Choroid plexus epithelial cell (primary cell): Measurements from ENCODE around the gene ASTN2.
A peak's percentile ranks its signal among the peaks of the same experiment; 100 is the strongest.

Experiments
- DNase-seq: peaks from one replicate; pipeline ENCODE4 v3.0.0-alpha.2; 2010; ENCODE audit warnings: low read depth
- H3K4me3 ChIP-seq: 2 replicates; pipeline ENCODE4 v1.5.1; 2011; ENCODE audit warnings: low read depth, mild to moderate bottlenecking, control low read depth, low read length, moderate library complexity
- CTCF ChIP-seq: conservative IDR thresholded peaks from 2 replicates; pipeline ENCODE4 v1.5.1; 2011; ENCODE audit warnings: low read depth, mild to moderate bottlenecking, control low read depth, inconsistent platforms, low read length, moderate library complexity

ASTN2 gene

GRCh38 chr9:117454711-117455110 lies 39.9 kb upstream of the ASTN2 start:
- no peak for DNase-seq
- no peak overlapping the region for H3K4me3 ChIP-seq
- no peak for TF ChIP-seq CTCF

GRCh38 chr9:117453737-117454136 lies 38.9 kb upstream of the ASTN2 start:
- DNase-seq = no peak
- no peak for TF ChIP-seq CTCF
- H3K4me3 ChIP-seq = no peak overlapping the region

GRCh38 chr9:117451311-117451710 lies 36.5 kb upstream of the ASTN2 start:
- no peak overlapping the region for H3K4me3 ChIP-seq
- no peak for TF ChIP-seq CTCF
- DNase-seq = no peak

GRCh38 chr9:117448066-117448465 lies 33.2 kb upstream of the ASTN2 start:
- no peak overlapping the region for H3K4me3 ChIP-seq
- TF ChIP-seq CTCF = no peak
- DNase-seq = peak; percentile 8

- DNase-seq = no peak
- TF ChIP-seq CTCF = no peak
- no peak overlapping the region for H3K4me3 ChIP-seq
These were observed 30.8 kb upstream of the ASTN2 start for GRCh38 chr9:117445631-117446030.

- DNase-seq = no peak
- TF ChIP-seq CTCF = no peak
- H3K4me3 ChIP-seq = no peak overlapping the region
These were observed 29.6 kb upstream of the ASTN2 start for GRCh38 chr9:117444501-117444900.

GRCh38 chr9:117437283-117437682 lies 22.4 kb upstream of the ASTN2 start:
- no peak overlapping the region for H3K4me3 ChIP-seq
- no peak for DNase-seq
- TF ChIP-seq CTCF = no peak
